Measurements from ENCODE around the gene MLN. TPM values are rescaled to one million over a fixed set of nuclear protein-coding genes. Genes with fewer than 3 reads are reported as not detected.
A peak's percentile ranks its signal among the peaks of the same experiment; 100 is the strongest.

Gene MLN
- total RNA-seq, 1 experiment from 2014 or later: not detected

GRCh38 chr6:33849500-33850075, 45.8 kb upstream of the MLN start:
- Histone ChIP-seq H4K5ac (ENCODE audit: insufficient read length, low read depth, low read length) (no peak overlapping the region), H3T11ph (ENCODE audit: low read length) (no peak overlapping the region), H3K79me1 (ENCODE audit: insufficient read depth, low read depth, low read length, poor library complexity, severe bottlenecking) (no peaks in the 10 kb centered on the region), H3K79me2 (ENCODE audit: insufficient read depth, low read length) (no peaks in the 10 kb centered on the region), H3K27me3 (ENCODE audit: insufficient read depth, low read length) (no peaks in the 10 kb centered on the region), H3K4ac (ENCODE audit: low read depth, low read length) (no peak overlapping the region), H4K91ac (ENCODE audit: insufficient read length, low read depth, low read length) (no peak overlapping the region), H3K27ac (ENCODE audit: insufficient read length, low read depth, low read length) (no peak overlapping the region), H2BK15ac (ENCODE audit: low read depth, low read length) (no peak overlapping the region), H3K14ac (ENCODE audit: insufficient read depth, low read length) (no peak overlapping the region), H2BK12ac (ENCODE audit: insufficient read length, low read depth, low read length) (no peak overlapping the region), H3K23ac (ENCODE audit: insufficient read length, low read depth, low read length) (no peak overlapping the region), H2BK5ac (ENCODE audit: insufficient read length, low read length) (no peak overlapping the region), H3K4me1 (ENCODE audit: insufficient read depth, low read length) (no peaks in the 10 kb centered on the region), H3K23me2 (ENCODE audit: insufficient read length, low read depth, low read length, poor library complexity, severe bottlenecking) (no peaks in the 10 kb centered on the region), H4K20me1 (ENCODE audit: control insufficient read depth, insufficient read depth, insufficient read length) (no peaks in the 10 kb centered on the region), H2AK5ac (ENCODE audit: insufficient read length, low read length) (no peak overlapping the region), H3K4me2 (ENCODE audit: insufficient read depth, insufficient read length, low read length) (no peak overlapping the region), H3K18ac (ENCODE audit: insufficient read length, low read depth, low read length) (no peak overlapping the region), H3K56ac (ENCODE audit: insufficient read length, low read depth, low read length) (no peak overlapping the region), H3K9ac (ENCODE audit: extremely low read depth, insufficient read length, low read length) (no peak overlapping the region), H3K9me3 (ENCODE audit: control insufficient read depth, low read depth, low read length) (no peaks in the 10 kb centered on the region), H2BK20ac (ENCODE audit: low read depth, low read length, poor library complexity, severe bottlenecking) (no peak overlapping the region), H2AFZ (ENCODE audit: low read length) (no peak overlapping the region), H2BK120ac (ENCODE audit: low read depth, low read length, poor library complexity, severe bottlenecking) (no peak overlapping the region), H4K8ac (replicated peaks; ENCODE audit: insufficient read length, low read depth, low read length) (no peak overlapping the region)
- Mint-ChIP-seq H3K27me3 (ENCODE audit: low read depth) (peaks cover 3% of the 10 kb centered on the region), H3K4me1 (peaks cover 22% of the 10 kb centered on the region in 2 experiments), H3K27ac (peak overlapping the region in 1 of 3 experiments; percentile 67; a peak in 1 of 7 replicates), H3K36me3 (ENCODE audit: insufficient read depth in 1 of 3, low read depth in 3 of 3) (no peaks in the 10 kb centered on the region), H3K9me3 (no peaks in the 10 kb centered on the region), H3K4me3 (no peak overlapping the region)
- DNase-seq: no peak
- no CpG with 5 or more reads among the region's 9 CpGs for WGBS (ENCODE audit: extremely low coverage, insufficient read length, low lambda C conversion rate)
- no peak for TF ChIP-seq CTCF (conservative IDR thresholded peaks at IDR 0.05)

Data from H9 (cell line).